Panc1 (cell line): ENCODE data around the gene SHOC2. TPM values are rescaled to one million over a fixed set of nuclear protein-coding genes. Genes with fewer than 3 reads are reported as not detected.

ENCODE experiments used
- ATAC-seq: fragments of 200-7000 bp; cut with Tn5 transposase; 2 replicates; pipeline ENCODE4 v1.9.1; 2020; ENCODE audit warnings: mild to moderate bottlenecking, moderate library complexity
- BruUV-seq: library from RNA; stranded (reverse); fragments of 400-500 nt; replicated peaks from 2 replicates; lab custom pipeline; 2021; lab: Mats Ljungman, UMichigan
- CTCF ChIA-PET: fragments of 300-600 bp; sonication (Branson Sonifier 250); formaldehyde crosslinking; loops from one replicate; lab custom pipeline; 2022; ENCODE audit warnings: antibody characterized with exemption; lab: Charles Lee
- POLR2A ChIA-PET: fragments of 300-600 bp; sonication (Branson Sonifier 250); formaldehyde crosslinking; loops from one replicate; lab custom pipeline; 2022; ENCODE audit warnings: antibody characterized with exemption; lab: Charles Lee
- DNase-seq: peaks from one replicate; pipeline ENCODE4 v3.0.0-alpha.2; 2010; ENCODE audit warnings: low read depth, low spot score
- H3K27ac ChIP-seq: 2 replicates; pipeline ENCODE4 v1.5.1; 2011; ENCODE audit warnings: mild to moderate bottlenecking, low read length, inconsistent platforms
- H3K27me3 ChIP-seq: fragments of 200-500 bp; sonication (Bioruptor generic); 2 replicates; pipeline ENCODE4 v1.6.0; 2014; ENCODE audit warnings: low read length, inconsistent platforms; ENCODE audit not compliant: control insufficient read depth, insufficient read depth
- H3K36me3 ChIP-seq: fragments of 200-500 bp; sonication (Bioruptor generic); 2 replicates; pipeline ENCODE4 v1.5.1; 2014; ENCODE audit warnings: inconsistent platforms, mild to moderate bottlenecking, low read length, moderate library complexity; ENCODE audit not compliant: control insufficient read depth, insufficient read depth
- H3K4me1 ChIP-seq: 2 replicates; pipeline ENCODE4 v1.5.1; 2011; ENCODE audit warnings: inconsistent platforms, mild to moderate bottlenecking, low read length, moderate library complexity; ENCODE audit not compliant: control insufficient read depth, insufficient read depth
- H3K4me3 ChIP-seq, 2 experiments: 2 replicates each; pipeline ENCODE4 v1.5.1; 2011 to 2012; ENCODE audit warnings: low read depth in 2 of 2, low read length in 2 of 2, mild to moderate bottlenecking in 2 of 2, inconsistent platforms in 1 of 2, moderate library complexity in 1 of 2
- H3K9me3 ChIP-seq: fragments of 200-500 bp; sonication (Bioruptor generic); 2 replicates; pipeline ENCODE4 v1.5.1; 2014; ENCODE audit warnings: low read depth, mild to moderate bottlenecking, inconsistent platforms, low read length, moderate library complexity; ENCODE audit not compliant: control insufficient read depth, insufficient read depth
- CTCF ChIP-seq: fragments of 450-650 bp; IDR thresholded peaks from 2 replicates; pipeline ENCODE4 v1.5.1; 2017; ENCODE audit warnings: mild to moderate bottlenecking
- POLR2AphosphoS5 ChIP-seq: IDR thresholded peaks from 2 replicates; pipeline ENCODE4 v1.6.1; 2012; ENCODE audit warnings: mild to moderate bottlenecking, low read depth, low read length, moderate library complexity
- REST ChIP-seq, 2 experiments: IDR thresholded peaks; 2 replicates each; pipeline ENCODE4 v1.6.1; 2011 to 2012; ENCODE audit warnings: low read depth in 2 of 2, control low read depth in 1 of 2, low read length in 1 of 2, mild to moderate bottlenecking in 1 of 2, moderate library complexity in 1 of 2; ENCODE audit not compliant: insufficient read depth in 1 of 2
- SIN3A ChIP-seq: IDR thresholded peaks from 2 replicates; pipeline ENCODE4 v1.6.1; 2012; ENCODE audit warnings: low read depth, mild to moderate bottlenecking, low read length, moderate library complexity, borderline replicate concordance; ENCODE audit not compliant: insufficient read depth
- TCF7L2 ChIP-seq: IDR thresholded peaks from 2 replicates; pipeline ENCODE4 v1.6.1; 2011; ENCODE audit warnings: mild to moderate bottlenecking, low read depth, low read length, inconsistent platforms
- in situ Hi-C: cut with HindIII; loops from 2 replicates; pipeline ENCODE4 v1.10.0; 2016; ENCODE audit warnings: low sequenced_read_pairs, low pct_unique_long_range_greater_than_20kb
- intact Hi-C: fragments of 100-400 bp; cut with micrococcal nuclease; formaldehyde crosslinking; loops from one replicate; pipeline ENCODE4 v1.10.0; 2022; ENCODE audit not compliant: unreplicated experiment
- total RNA-seq: library from RNA; stranded (reverse); gene quantifications from one replicate; pipeline ENCODE4 v1.2.1, GENCODE V29; 2021; ENCODE audit not compliant: unreplicated experiment

Gene SHOC2
- total RNA-seq, 1 experiment from 2014 or later, result 56.6 TPM

- no peak for DNase-seq
- CTCF ChIA-PET, result no interaction called here
- Histone ChIP-seq H3K9me3 (no peaks in the 10 kb centered on the region), H3K27ac (peak overlapping the region; percentile 35; the same call in 1 of the 2 replicates), H3K36me3 (peaks cover 10% of the 10 kb centered on the region), H3K27me3 (no peaks in the 10 kb centered on the region), H3K4me3 (no peak overlapping the region), H3K4me1 (no peaks in the 10 kb centered on the region)
- POLR2A ChIA-PET, result no interaction called here
- intact Hi-C loops, result no loop called here
- ATAC-seq, result no peak
- BruUV-seq, result no TSS peak
- in situ Hi-C loops, result no loop called here
- TF ChIP-seq REST (IDR thresholded peaks at IDR 0.05; ENCODE audit: insufficient read depth in 1 of 2, low read depth in 2 of 2, low read length in 1 of 2), result no peak
- no peak for TF ChIP-seq SIN3A
- no peak for TF ChIP-seq TCF7L2
- TF ChIP-seq CTCF, result no peak
These were observed 17.2 kb upstream of the SHOC2 start for GRCh38 chr10:110901954-110902819.

GRCh38 chr10:110903280-110904278, 15.8 kb upstream of the SHOC2 start:
- no TSS peak for BruUV-seq
- no peak overlapping the region for H3K4me3 ChIP-seq
- no peaks in the 10 kb centered on the region for H3K27me3 ChIP-seq
- POLR2A ChIA-PET, result interaction anchor here (0.6 kb wide), 1 partner anchor 15 kb away, joined by 4 read pairs; no protein-coding TSS in a partner anchor
- intact Hi-C loops (no loop called here), in situ Hi-C loops (no loop called here)
- H3K9me3 ChIP-seq, result no peaks in the 10 kb centered on the region
- H3K4me1 ChIP-seq, result no peaks in the 10 kb centered on the region
- H3K27ac ChIP-seq, result no peak overlapping the region
- ATAC-seq (no peak), DNase-seq (no peak)
- no peak; the same call in 1 of the 2 replicates for TF ChIP-seq CTCF
- TF ChIP-seq SIN3A, result no peak
- no peak for TF ChIP-seq POLR2AphosphoS5
- TF ChIP-seq REST (IDR thresholded peaks at IDR 0.05; ENCODE audit: insufficient read depth in 1 of 2, low read depth in 2 of 2, low read length in 1 of 2), result no peak
- no peak for TF ChIP-seq TCF7L2
- peaks cover 6% of the 10 kb centered on the region for H3K36me3 ChIP-seq
- CTCF ChIA-PET, result no interaction called here
